Measurements from ENCODE around the gene NEXMIF.

GRCh38 chrX:74736450-74736849 lies 188.8 kb downstream of the NEXMIF start:
- TF ChIP-seq CTCF (IDR thresholded peaks at IDR 0.05) (no peak), ZNF302 (CRISPR knock-in tag; IDR thresholded peaks at IDR 0.05) (no peak), ELK1 (IDR thresholded peaks at IDR 0.05; ENCODE audit: low read depth, low read length) (no peak), RNF2 (IDR thresholded peaks at IDR 0.05; ENCODE audit: borderline replicate concordance, low read depth) (no peak), ATOH8 (CRISPR knock-in tag; IDR thresholded peaks at IDR 0.05; ENCODE audit: low read depth) (no peak), RAD21 (conservative IDR thresholded peaks at IDR 0.05 in 1 of 2, IDR thresholded peaks at IDR 0.05 in 1 of 2) (no peak), CEBPB (IDR thresholded peaks at IDR 0.05) (no peak), MAX (IDR thresholded peaks at IDR 0.05) (no peak), POLR2A (IDR thresholded peaks at IDR 0.05; ENCODE audit: low read length) (no peak), CHD2 (IDR thresholded peaks at IDR 0.05; ENCODE audit: low read length, partially characterized antibody) (no peak), RARB (CRISPR knock-in tag; IDR thresholded peaks at IDR 0.05) (no peak)
